AG08395 (cell line): Measurements from ENCODE around the gene DEFB112.

Source experiments
- DNase-seq: peaks from one replicate; pipeline ENCODE4 v3.0.0; 2012; ENCODE audit warnings: mixed read lengths, low spot score

Gene DEFB112

GRCh38 chr6:49995278-49995677 is 54.5 kb downstream of the DEFB112 start:
- no peak for DNase-seq
